Stimulated activated CD8-positive, alpha-beta memory T cell treated with anti-CD3 and anti-CD28 coated beads, Interleukin-12 subunit alpha, Interleukin-12 subunit beta, amount 100 ng/mL, for 24 hours (primary cell): ENCODE data around the gene TCN1.
"Not testable (repeated sequence)": the region's sequence is repeated elsewhere in the genome, so short reads cannot be mapped to it uniquely, and the experiment has no call there.

Experiments
- DNase-seq: peaks from one replicate; pipeline ENCODE4 v3.0.0-alpha.2; 2020; ENCODE audit errors: extremely low read depth

Gene TCN1

DNA sequence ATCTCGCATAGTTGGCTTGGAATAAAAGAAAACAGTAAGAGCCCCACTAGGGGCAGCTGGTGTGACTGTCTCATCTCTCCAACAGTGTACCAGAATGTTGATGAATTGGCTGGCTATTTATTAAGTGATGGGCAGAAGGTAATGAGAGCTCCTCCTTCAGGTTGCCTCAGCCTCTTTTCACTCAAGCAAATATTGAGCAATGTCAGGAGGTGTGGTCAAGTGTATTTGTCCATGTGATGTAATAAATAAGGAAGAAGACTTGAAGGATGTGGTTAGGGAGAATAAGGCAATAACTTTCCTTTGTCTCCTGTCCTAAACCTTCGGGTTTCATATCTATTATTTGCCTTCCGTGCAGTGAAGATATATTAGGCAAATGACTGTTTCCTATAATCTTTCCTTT, at the start of gene TCN1:
TSS of gene TCN1 (minus strand) at position 91 of the 400 bp plus-strand sequence. CDS start at position 74, 17 bp downstream.
- DNase-seq: no peak

DNA sequence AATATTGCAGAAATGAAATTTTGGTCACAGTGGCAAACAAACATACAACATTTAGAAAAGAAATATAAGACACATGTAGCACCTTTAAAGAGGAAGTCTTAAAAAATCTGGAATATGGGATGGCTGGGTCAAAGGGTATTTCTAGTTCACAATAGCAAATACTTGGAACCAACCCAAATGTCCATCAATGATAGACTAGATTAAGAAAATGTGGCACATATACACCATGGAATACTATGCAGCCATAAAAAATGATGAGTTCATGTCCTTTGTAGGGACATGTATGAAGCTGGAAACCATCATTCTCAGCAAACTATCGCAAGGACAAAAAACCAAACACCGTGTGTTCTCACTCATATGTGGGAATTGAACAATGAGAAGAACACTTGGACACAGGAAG, 37.3 kb upstream of the TCN1 start:
- not testable (repeated sequence) for DNase-seq

GRCh38 chr11:59901306-59901705, 35.0 kb upstream of the TCN1 start:
- no peak for DNase-seq

GRCh38 chr11:59900366-59901126, 34.3 kb upstream of the TCN1 start:
- DNase-seq: no peak

DNA sequence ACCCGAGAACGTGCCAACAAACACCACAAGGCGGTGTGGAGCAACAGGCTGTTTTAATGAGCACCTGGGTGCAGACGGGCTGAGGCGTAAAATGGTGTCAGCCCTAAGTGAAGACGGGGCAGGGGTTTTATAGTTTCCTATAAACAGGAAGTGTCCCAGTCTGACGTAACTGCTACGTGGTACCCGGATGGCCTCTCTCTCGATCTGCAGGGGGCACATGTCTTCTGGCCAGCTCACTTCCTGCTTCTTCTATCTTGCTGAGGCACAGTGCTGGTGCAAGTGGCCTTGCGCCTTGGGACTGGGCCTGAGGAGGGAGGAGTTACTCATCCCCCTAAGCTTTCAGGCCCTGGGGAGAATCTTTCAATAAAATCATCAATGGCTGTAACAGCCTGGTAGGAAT, 33.2 kb upstream of the TCN1 start:
- DNase-seq: no peak

DNA sequence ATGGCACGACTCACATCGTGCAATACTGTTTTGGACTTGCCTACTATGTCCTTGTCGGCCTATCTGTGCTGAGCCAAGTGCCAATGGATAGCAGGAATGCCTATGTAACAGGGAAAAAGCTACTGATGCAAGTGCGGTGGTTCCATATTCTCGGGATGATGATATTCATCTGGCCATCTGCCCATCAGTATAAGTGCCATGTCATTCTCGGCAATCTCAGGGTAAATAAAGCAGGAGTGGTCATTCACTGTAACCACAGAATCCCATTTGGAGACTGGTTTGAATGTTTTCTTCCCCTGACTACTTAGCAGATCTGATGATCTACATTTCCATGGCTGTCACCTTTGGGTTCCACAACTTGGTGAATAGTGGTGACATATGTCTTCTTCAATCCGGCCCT, 32.4 kb upstream of the TCN1 start:
- no peak for DNase-seq

- no peak for DNase-seq
These were observed 31.8 kb upstream of the TCN1 start for GRCh38 chr11:59898046-59898445.

DNA sequence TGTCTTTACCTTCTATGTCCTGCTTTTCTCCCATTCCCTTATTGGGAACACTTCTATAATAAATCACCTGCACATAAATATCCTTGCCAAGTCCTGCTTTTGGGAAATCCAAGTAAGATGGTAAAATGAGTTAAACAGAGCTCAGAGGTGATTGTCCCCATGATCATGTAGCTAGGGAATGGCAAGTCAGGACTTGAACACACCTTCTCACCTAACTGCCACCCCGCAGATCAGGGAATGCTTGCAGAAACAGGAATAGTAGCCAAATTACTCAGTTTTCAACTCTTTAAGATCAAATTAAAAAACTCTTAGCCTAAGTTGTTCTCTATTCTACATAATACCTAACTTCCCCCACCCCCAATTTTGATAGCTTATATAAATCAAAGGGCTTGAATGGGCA, 28.3 kb upstream of the TCN1 start:
- DNase-seq: no peak

- DNase-seq: no peak
These were observed 25.5 kb upstream of the TCN1 start for GRCh38 chr11:59891781-59892181.

- DNase-seq: not testable (repeated sequence)
These were observed 20.9 kb upstream of the TCN1 start for GRCh38 chr11:59887156-59887555.

- DNase-seq: no peak
These were observed 17.3 kb upstream of the TCN1 start for GRCh38 chr11:59883597-59883996.

GRCh38 chr11:59879567-59879966, 13.3 kb upstream of the TCN1 start:
- no peak for DNase-seq

DNA sequence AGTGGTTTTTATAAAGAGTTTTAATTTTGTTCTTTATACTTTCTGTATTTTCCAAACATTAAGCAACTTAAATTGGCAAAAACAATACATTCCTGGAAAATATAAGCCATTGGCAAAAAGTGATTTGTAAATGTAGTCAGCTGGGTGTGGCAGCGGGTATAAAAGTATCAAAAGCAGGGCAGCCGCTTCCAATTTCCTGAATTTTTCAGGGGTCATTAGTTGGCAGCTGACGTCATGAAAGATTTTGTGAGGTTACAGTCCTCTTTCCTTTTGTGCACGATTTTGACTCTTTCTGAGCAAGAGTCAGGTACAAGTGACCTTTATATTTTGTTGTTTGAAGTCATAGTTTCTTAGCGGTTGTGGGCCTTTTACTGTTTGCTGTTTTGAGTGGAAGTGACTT, 12.3 kb upstream of the TCN1 start, which contains the start of gene OOSP3:
TSS of gene OOSP3 (plus strand) at position 208 of the 400 bp plus-strand sequence. CDS start at position 235, 27 bp downstream.
- DNase-seq: no peak

GRCh38 chr11:59877784-59878183, 11.5 kb upstream of the TCN1 start:
- no peak for DNase-seq

- DNase-seq: no peak
These were observed 11.0 kb upstream of the TCN1 start for GRCh38 chr11:59877325-59877724.

DNA sequence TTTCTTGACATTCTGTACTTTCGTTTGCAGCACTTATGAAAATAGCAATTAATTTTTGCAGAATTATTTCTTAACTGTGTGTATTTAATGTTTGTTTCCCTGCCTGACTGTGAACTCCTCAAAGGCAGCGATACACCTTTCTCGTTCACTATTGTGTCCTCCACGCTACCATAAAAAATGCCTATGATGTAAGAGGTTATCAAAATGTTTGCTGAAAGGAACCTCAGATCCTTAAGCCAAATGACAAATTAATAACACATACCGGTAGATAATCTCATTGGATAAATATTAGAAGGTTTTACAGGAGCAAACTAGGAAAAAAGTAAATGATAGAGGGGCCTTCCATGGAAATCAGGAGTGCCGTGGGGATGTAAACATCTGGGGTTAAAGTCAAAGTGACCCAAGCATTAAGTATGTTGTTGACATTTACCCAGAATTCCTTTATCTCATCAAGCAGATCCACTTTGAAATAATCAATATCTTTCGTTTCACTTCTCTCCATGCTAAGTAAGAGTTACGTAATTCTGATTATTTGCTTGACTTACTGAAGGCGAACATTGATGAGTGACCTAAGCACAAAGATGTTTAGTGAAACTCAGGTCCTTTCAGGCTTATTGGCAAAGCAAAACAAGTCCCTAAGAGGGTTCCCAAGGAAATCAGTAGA, 9.7 kb upstream of the TCN1 start:
- DNase-seq: no peak

GRCh38 chr11:59872076-59872475, 5.8 kb upstream of the TCN1 start:
- no peak for DNase-seq

GRCh38 chr11:59867946-59868345, 1.7 kb upstream of the TCN1 start:
- no peak for DNase-seq

DNA sequence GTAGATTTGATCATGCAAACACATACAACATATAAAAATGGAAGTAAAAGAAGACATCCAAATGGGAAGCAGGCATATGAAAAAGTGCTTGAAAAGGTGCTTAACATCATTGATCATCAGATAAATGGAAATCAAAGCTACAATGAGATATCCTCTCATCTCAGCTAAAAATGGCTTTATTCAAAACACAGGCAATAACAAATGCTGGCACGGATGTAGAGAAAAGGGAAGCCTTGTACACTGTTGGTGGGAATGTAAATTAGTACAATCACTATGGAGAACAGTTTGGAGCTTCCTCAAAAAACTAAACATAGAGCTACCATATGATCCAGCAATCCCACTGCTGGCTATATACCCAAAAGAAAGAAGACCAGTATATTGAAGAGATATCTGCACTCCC, 549 bp upstream of the TCN1 start:
- DNase-seq: no peak

DNA sequence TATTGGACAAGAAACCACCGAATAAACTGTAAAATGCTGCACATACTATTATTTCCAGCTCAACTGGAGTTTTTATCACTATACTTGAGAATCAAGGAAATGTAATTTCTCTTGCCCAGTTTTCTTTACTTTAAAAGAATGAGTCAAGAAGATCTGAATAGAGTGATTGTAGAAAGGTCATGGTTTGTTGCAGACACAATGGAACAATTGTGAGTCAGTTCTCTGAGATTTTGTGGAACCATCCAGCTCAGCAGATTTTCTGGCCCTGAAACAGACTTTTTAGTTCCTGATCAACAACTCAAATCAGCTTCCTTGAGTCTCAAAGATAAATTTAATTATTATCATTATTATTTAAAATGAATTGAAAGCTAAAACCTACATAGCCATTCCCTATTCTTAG, 1.3 kb downstream of the TCN1 start:
- DNase-seq: no peak

DNA sequence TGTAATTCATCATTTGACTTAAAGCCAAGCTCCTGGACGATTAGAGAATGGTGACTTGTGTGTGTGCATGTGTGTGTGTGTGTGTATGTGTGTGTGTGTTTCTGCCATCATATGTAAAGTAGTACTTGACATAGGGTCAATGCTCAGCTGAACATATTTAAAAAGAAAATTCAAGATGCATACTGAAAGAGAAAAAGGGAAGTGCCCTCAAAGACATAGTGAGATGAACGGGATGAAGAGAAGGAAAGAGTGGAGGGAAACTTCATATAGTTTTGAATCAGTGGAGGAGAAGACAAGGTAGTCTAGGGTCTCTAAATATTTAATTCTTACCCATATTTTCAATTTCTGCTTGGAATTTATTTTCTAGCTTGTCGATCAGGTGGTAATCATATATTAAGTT, 4.0 kb downstream of the TCN1 start:
- DNase-seq: no peak

DNA sequence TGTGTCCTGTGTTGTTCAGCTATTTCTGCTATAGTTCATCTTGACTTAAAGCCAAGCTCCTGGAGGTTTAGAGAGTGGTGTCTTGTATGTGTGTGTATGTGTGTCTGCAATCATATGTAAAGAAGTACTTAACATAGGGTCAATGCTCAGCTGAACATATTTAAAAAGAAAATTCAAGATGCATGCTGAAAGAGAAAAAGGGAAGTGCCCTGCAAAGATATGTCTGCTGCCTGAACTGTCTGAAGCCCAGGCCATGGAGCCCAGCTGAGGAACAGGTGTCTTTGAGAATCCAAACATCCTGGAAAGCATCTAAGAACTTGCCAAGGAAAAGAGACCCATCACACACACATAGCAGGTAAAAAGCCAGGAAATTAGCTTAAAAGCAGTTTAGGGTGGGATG, 6.6 kb downstream of the TCN1 start:
- no peak for DNase-seq
